ENCODE measurements around the gene SLC30A4. TPM values are rescaled to one million over a fixed set of nuclear protein-coding genes. Genes with fewer than 3 reads are reported as not detected.
A peak's percentile ranks its signal among the peaks of the same experiment; 100 is the strongest.

Gene SLC30A4
- total and polyA plus RNA-seq, 2 experiments from 2014 or later, result not detected

DNA sequence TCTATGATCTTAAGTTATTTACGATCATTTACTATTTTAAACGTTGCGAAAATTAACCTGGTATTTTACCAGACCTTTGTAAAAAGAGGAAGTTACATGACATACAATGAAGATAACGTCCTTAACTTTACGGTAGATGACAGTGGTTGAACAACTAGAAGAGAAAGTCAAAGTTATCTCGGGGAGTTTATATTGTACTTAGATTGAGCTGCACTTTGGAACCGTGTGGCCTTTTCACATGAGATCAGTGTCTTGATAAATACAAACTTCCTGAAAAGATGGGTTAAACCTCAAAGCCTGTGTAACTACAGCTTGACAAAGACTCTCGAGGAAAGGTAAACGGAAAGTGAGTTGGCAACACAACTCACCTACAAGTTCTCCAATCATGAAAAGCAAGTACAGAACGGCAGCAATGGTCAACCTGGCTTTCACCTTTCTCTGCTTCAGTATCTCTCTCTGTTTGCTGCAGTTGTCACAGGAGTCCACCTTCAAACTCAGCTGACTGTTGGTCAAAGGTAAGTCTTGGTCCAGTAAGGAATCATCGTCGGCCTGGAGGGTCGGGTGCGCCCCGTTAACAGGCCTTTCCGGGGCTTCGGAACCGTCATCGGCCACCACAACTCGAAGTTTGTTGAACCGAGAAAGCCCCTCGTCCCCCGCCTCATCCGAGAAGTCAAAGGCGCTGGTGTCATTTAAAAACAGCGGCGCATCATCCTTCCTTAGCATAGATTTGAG lies 793 bp downstream of the SLC30A4 start:
- Histone ChIP-seq H3F3A (replicated peaks; ENCODE audit: low read depth) (0 out of 2 replicates have a peak, but pooled peaks cover 4% of the 10 kb centered on the region), H3K9me2 (ENCODE audit: insufficient read depth) (no peaks in the 10 kb centered on the region), H2AFZ (peak overlapping the region; percentile 98), H3K27me3 (ENCODE audit: insufficient read depth) (peaks cover 94% of the 10 kb centered on the region), H3K79me2 (replicated peaks; ENCODE audit: insufficient read depth) (no peaks in the 10 kb centered on the region), H3K36me3 (ENCODE audit: insufficient read depth) (no peaks in the 10 kb centered on the region), H3K4me1 (ENCODE audit: insufficient read depth) (no peaks in the 10 kb centered on the region; the same call in 1 of the 2 replicates), H3K27ac (ENCODE audit: low read depth) (no peak overlapping the region), H4K20me1 (replicated peaks; ENCODE audit: insufficient read depth) (peaks cover 6% of the 10 kb centered on the region; the same call in 1 of the 2 replicates), H3K4me3 (peak overlapping the region; percentile 71), H3K4me2 (peak overlapping the region; percentile 90)
- Mint-ChIP-seq H3K27me3 (ENCODE audit: insufficient read depth, low read depth, poor library complexity) (peaks cover 50% of the 10 kb centered on the region), H3K27ac (no peak overlapping the region), H3K9me3 (no peaks in the 10 kb centered on the region), H3K4me1 (peaks cover 5% of the 10 kb centered on the region; the same call in 2 of the 3 replicates), H3K36me3 (ENCODE audit: low read depth) (no peaks in the 10 kb centered on the region), H3K4me3 (peak overlapping the region; percentile 76)
- peak; percentile 4 for DNase-seq (ENCODE audit: low spot score)
- TF ChIP-seq, protein P1, sequence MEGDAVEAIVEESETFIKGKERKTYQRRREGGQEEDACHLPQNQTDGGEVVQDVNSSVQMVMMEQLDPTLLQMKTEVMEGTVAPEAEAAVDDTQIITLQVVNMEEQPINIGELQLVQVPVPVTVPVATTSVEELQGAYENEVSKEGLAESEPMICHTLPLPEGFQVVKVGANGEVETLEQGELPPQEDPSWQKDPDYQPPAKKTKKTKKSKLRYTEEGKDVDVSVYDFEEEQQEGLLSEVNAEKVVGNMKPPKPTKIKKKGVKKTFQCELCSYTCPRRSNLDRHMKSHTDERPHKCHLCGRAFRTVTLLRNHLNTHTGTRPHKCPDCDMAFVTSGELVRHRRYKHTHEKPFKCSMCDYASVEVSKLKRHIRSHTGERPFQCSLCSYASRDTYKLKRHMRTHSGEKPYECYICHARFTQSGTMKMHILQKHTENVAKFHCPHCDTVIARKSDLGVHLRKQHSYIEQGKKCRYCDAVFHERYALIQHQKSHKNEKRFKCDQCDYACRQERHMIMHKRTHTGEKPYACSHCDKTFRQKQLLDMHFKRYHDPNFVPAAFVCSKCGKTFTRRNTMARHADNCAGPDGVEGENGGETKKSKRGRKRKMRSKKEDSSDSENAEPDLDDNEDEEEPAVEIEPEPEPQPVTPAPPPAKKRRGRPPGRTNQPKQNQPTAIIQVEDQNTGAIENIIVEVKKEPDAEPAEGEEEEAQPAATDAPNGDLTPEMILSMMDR (conservative IDR thresholded peaks at IDR 0.05; ENCODE audit: low read depth in 2 of 2), result no peak
- TF ChIP-seq ZNF331 (CRISPR knock-in tag; IDR thresholded peaks at IDR 0.05; ENCODE audit: low read depth) (no peak), EZH2 (IDR thresholded peaks at IDR 0.05; ENCODE audit: low read depth, unreplicated experiment) (no peak), JUNB (IDR thresholded peaks at IDR 0.05; ENCODE audit: unreplicated experiment) (no peak), NANOG (IDR thresholded peaks at IDR 0.05; ENCODE audit: borderline replicate concordance) (no peak), CREB1 (CRISPR knock-in tag; IDR thresholded peaks at IDR 0.05; ENCODE audit: low read depth) (no peak), EZH2phosphoT487 (IDR thresholded peaks at IDR 0.05; ENCODE audit: unreplicated experiment) (no peak), ZNF114 (CRISPR knock-in tag; IDR thresholded peaks at IDR 0.05) (no peak)
- TF ChIP-seq, protein P2, sequence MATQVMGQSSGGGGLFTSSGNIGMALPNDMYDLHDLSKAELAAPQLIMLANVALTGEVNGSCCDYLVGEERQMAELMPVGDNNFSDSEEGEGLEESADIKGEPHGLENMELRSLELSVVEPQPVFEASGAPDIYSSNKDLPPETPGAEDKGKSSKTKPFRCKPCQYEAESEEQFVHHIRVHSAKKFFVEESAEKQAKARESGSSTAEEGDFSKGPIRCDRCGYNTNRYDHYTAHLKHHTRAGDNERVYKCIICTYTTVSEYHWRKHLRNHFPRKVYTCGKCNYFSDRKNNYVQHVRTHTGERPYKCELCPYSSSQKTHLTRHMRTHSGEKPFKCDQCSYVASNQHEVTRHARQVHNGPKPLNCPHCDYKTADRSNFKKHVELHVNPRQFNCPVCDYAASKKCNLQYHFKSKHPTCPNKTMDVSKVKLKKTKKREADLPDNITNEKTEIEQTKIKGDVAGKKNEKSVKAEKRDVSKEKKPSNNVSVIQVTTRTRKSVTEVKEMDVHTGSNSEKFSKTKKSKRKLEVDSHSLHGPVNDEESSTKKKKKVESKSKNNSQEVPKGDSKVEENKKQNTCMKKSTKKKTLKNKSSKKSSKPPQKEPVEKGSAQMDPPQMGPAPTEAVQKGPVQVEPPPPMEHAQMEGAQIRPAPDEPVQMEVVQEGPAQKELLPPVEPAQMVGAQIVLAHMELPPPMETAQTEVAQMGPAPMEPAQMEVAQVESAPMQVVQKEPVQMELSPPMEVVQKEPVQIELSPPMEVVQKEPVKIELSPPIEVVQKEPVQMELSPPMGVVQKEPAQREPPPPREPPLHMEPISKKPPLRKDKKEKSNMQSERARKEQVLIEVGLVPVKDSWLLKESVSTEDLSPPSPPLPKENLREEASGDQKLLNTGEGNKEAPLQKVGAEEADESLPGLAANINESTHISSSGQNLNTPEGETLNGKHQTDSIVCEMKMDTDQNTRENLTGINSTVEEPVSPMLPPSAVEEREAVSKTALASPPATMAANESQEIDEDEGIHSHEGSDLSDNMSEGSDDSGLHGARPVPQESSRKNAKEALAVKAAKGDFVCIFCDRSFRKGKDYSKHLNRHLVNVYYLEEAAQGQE (IDR thresholded peaks at IDR 0.05; ENCODE audit: unreplicated experiment), result no peak
- TF ChIP-seq, protein P3, sequence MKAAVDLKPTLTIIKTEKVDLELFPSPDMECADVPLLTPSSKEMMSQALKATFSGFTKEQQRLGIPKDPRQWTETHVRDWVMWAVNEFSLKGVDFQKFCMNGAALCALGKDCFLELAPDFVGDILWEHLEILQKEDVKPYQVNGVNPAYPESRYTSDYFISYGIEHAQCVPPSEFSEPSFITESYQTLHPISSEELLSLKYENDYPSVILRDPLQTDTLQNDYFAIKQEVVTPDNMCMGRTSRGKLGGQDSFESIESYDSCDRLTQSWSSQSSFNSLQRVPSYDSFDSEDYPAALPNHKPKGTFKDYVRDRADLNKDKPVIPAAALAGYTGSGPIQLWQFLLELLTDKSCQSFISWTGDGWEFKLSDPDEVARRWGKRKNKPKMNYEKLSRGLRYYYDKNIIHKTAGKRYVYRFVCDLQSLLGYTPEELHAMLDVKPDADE (IDR thresholded peaks at IDR 0.05), result no peak
- peak; percentile 30 for ATAC-seq

Measured in GM23338 (cell line).